HG02642 (cell line): ENCODE results near the gene ASCL2.
"Not testable (repeated sequence)": the region's sequence is repeated elsewhere in the genome, so short reads cannot be mapped to it uniquely, and the experiment has no call there.

ENCODE experiments used
- ATAC-seq: cut with Tn5 transposase; IDR thresholded peaks from one replicate; pipeline ENCODE4 v1.9.1; 2021; ENCODE audit warnings: mild to moderate bottlenecking; ENCODE audit not compliant: unreplicated experiment, poor library complexity

Gene ASCL2

DNA sequence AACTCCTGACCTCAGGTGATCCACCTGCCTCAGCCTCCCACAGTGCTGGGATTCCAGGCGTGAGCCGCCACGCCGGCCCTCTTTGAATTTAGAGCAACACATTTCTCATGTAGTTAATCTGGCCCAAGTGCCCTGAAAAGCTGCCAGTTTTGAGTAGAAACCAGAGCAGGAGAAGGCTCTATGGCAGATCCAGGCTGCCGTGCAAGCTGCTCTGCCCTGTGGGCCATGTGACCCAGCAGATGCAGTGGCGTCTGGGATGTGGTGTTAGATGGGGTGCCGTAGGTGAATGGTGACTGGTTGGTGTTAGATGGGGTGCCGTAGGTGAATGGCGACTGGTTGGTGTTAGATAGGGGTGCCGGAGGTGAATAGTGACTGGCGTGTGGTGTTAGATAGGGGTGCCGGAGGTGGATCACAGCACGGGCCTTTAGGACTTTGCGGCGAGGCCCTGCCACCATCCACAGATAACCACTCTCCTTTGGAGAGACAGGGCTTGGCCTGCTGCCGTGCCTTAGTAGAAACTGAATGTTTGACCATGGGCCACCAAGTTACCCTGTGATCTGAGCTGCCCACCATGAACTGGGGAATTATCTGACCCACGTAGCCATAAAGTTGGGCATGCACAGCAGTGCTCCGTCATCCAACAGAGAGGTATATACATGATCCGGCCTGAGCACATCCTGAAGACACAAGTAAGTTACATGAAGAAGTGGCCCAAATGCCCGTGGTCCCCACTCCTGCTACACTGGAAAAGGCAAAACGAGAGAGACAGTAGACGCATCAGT is 32.7 kb downstream of the ASCL2 start:
- no peak for ATAC-seq

DNA sequence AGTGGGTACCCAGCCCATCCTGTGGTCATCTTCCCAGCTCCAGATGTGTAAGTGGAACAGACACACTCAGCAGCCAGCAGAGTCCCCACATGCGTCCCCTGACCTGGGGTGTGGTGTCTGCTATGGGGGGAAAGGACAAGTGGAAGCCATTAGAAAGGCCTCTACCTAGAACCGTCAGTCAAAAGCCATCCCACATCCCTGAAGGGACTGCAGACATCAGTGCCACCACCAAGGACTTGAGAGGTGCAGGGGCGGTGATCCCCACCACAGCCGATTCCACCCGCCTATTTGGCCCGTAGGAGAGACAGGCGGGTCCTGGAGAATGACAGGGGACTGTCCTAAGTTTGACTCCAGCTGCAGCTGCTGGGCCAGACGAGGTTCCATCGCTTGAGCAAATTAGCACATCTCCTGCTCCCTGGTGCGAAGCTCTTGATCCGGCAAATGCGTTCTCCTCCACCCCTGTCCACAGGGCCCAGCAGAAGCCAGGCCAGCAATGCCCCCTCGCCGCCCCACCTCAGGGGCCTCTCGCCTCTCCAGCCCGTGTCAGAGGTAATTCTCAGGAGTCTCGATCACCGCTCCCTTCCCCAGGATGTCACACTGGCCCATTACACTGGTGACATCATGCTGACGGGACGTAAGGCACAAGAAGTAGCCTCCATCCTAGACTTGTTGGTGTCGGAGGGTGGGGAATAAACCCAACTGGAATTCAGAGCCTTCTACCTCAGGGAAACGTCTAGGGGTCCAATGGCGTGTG is 33.8 kb downstream of the ASCL2 start:
- ATAC-seq = not testable (repeated sequence)

- no peak for ATAC-seq
These were observed 34.6 kb downstream of the ASCL2 start for GRCh38 chr11:2235588-2236326.

DNA sequence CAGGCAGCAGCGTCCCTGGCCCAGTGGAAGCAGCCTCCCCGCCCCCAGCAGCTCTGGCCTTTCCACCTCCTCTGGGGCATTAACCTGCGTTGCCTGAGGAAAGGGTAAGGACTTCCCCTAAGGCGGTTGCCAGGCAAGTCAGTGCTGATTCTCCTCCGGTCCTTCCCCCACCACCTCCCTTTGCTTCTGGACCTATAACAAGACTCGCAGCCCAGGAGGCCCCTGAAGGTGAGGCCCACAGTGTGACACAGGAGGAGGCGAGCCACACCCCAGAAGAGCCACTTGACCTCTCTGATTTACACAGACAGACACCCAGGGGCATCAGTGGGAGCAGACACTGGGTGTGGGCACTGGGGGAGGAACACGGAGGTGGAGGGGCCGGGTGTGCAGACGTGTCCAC is 35.4 kb downstream of the ASCL2 start:
- ATAC-seq = no peak

DNA sequence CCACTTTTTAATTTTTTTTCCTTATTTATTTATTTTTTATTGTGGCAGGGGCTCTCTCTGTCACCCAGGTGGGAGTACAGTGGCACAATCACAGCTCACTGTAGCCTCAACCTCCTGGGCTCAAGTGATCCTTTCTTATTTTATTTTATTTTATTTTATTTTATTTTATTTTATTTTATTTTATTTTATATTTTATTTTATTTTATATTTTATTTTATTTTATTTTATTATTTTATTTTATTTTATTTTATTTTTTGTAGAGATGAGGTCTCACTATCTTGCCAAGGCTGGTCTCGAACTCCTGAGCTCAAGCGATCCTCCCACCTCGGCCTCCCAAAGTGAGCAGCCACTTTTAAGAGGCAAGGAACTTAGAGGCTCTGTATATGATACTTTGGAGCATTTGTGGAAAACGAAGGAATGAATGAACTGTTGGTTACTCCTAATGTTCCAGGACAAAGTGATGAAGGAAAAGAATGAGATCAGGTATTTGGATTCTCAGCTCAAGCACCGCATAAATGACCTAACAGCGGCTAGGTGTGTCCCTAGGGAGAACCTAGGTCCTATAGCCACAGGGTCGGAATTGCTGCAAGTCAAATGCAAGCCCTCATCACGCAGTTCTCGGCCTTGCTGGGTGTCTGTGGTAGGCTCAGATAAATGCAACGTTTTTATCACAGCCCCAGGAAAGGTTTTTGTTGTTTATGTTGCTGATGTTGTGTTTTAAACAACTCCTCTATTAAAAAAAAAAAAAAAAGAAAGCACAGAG is 36.5 kb downstream of the ASCL2 start:
- ATAC-seq = no peak

GRCh38 chr11:2229713-2230297 is 40.6 kb downstream of the ASCL2 start:
- no peak for ATAC-seq

DNA sequence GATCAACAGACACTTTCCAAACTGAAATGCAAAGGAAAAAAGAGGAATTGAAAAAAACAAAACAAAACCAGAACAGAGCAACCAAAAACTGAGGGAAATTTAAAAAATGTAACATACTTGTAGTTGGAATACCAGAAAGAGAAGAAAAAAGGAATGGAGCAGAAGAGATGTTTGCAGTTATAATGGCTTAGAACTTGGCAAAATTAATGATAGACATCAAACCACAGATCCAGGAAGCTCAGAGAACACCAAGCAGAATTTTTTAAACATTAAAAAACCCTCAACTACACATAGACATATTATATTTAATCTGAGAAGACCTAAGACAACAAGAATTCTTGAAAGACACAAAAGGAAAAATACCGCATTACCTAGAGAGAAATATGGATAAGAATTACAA is 46.1 kb downstream of the ASCL2 start:
- no peak for ATAC-seq

DNA sequence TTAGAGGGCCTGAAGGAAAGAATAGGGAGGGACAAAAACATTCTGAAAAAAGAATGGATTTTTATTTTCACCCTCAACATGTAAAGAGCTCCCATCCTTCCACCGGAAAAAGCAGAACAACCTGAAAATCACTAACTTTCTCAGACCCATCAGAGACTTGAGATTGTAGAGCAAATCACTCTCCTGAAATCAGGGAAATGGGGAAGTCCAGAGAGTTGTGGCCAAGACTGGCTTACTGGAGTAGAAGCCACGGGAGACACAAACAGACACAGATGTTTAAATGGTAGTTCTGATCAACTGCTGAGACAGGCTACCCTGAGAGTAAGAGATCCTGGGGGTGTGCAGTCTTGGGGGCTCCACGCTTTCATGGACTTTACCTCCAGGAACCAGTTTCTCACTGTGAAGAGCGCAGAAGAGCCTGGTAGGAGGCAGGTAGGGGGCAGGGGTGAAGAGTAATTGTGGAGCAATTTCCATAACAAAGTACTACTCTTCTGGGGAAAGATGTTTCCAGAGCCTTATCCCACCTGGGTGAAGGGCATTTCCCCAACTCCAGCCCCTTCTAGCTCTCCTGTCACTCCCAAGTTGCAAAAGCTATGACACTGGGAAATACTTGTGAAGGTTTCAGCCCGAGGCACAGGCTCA is 47.1 kb downstream of the ASCL2 start:
- ATAC-seq = no peak

- ATAC-seq = no peak
These were observed 47.9 kb downstream of the ASCL2 start for GRCh38 chr11:2222451-2222850.

DNA sequence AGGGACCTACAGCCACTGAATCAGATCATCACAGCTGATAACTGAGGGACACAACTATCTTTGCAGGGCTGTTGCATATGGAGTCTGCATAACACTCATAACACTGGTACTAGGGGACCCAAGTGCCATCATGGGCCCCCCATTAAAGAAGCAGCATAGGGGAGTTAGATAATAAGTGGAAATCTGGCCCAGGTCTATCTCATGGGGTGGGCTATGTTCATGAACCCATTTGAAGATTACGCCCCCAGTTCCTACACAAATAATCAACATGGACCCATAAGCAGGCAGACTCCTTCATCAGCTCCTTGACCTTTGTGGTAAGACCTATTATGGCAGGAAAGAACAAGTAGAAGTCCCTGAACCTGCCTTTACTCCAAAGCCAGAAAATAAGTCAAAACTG is 48.8 kb downstream of the ASCL2 start:
- ATAC-seq = no peak

GRCh38 chr11:2221024-2221423 is 49.4 kb downstream of the ASCL2 start:
- no peak for ATAC-seq

GRCh38 chr11:2220173-2220771 is 50.1 kb downstream of the ASCL2 start:
- ATAC-seq = no peak

GRCh38 chr11:2219318-2220017 is 50.9 kb downstream of the ASCL2 start:
- ATAC-seq = no peak
